ENCODE results near the gene CALY.

Gene CALY

GRCh38 chr10:133366130-133366478 lies 29.4 kb upstream of the CALY start:
- no peak for ATAC-seq
- no peak for DNase-seq

- ATAC-seq (no peak), DNase-seq (no peak)
Measured at GRCh38 chr10:133365461-133366129, 28.9 kb upstream of the CALY start.

- DNase-seq (no peak), ATAC-seq (no peak)
Measured at GRCh38 chr10:133364645-133365431, 28.1 kb upstream of the CALY start.

- ATAC-seq (no peak), DNase-seq (no peak)
Measured at GRCh38 chr10:133362846-133363245, 26.1 kb upstream of the CALY start.

- no peak for ATAC-seq
Measured at GRCh38 chr10:133361773-133362441, 25.2 kb upstream of the CALY start.

GRCh38 chr10:133361227-133361626 lies 24.5 kb upstream of the CALY start:
- ATAC-seq: no peak

More at GRCh38 chr10:133361773-133362441, 25.2 kb upstream of the CALY start:
- no peak for DNase-seq

GRCh38 chr10:133359972-133360610 lies 23.4 kb upstream of the CALY start:
- DNase-seq (no peak), ATAC-seq (no peak)

More at GRCh38 chr10:133361227-133361626, 24.5 kb upstream of the CALY start:
- DNase-seq: no peak

GRCh38 chr10:133359554-133359971 lies 22.9 kb upstream of the CALY start:
- no peak for DNase-seq
- ATAC-seq: no peak

GRCh38 chr10:133358925-133359310 lies 22.2 kb upstream of the CALY start:
- DNase-seq (no peak), ATAC-seq (no peak)

GRCh38 chr10:133358162-133358924 lies 21.6 kb upstream of the CALY start:
- no peak for DNase-seq
- no peak for ATAC-seq

GRCh38 chr10:133357285-133358161 lies 20.8 kb upstream of the CALY start, which contains the start of gene FUOM:
TSS of gene FUOM (minus strand) at chr10:133358019. CDS start at chr10:133358007, 12 bp downstream.
- ATAC-seq (peak; percentile 85), DNase-seq (peak; percentile 81)

- DNase-seq (no peak), ATAC-seq (no peak)
Measured at GRCh38 chr10:133356549-133357284, 20.0 kb upstream of the CALY start.

- no peak for ATAC-seq
- no peak for DNase-seq
Measured at GRCh38 chr10:133355991-133356390, 19.3 kb upstream of the CALY start.

- DNase-seq: no peak
Measured at GRCh38 chr10:133355266-133355665, 18.6 kb upstream of the CALY start.

GRCh38 chr10:133354672-133355240 lies 18.1 kb upstream of the CALY start:
- DNase-seq (no peak), ATAC-seq (no peak)

More at GRCh38 chr10:133355266-133355665, 18.6 kb upstream of the CALY start:
- no peak for ATAC-seq

GRCh38 chr10:133353988-133354605 lies 17.4 kb upstream of the CALY start:
- no peak for DNase-seq

GRCh38 chr10:133353202-133353959 lies 16.7 kb upstream of the CALY start:
- DNase-seq: no peak
- ATAC-seq: no peak

More at GRCh38 chr10:133353988-133354605, 17.4 kb upstream of the CALY start:
- ATAC-seq: no peak
